Esophagus muscularis mucosa (tissue), 4 donors: ENCODE results near the gene IPO4. TPM values are rescaled to one million over a fixed set of nuclear protein-coding genes. Genes with fewer than 3 reads are reported as not detected.

Experiments
- DNase-seq: peaks from one replicate; pipeline ENCODE4 v3.0.0-alpha.2; 2017; ENCODE audit errors: extremely low spot score
- H3K27ac ChIP-seq, 4 donors: fragments of 200-600 bp; sonication (generic); replicated peaks in 1 of 4; 1 replicate in 3 of 4; 2 replicates in 1 of 4; pipeline ENCODE4 v1.5.1; 2016 to 2019; ENCODE audit warnings: mild to moderate bottlenecking in 1 of 4
- H3K27me3 ChIP-seq, 4 donors: fragments of 200-600 bp; sonication (generic); one replicate each; pipeline versions ENCODE4 v1.5.1 to v1.6.0; 2016 to 2019
- H3K36me3 ChIP-seq, 4 donors: fragments of 200-600 bp; sonication (generic); one replicate each; pipeline ENCODE4 v1.5.1; 2016 to 2019
- H3K4me1 ChIP-seq, 4 donors: fragments of 200-600 bp; sonication (generic); one replicate each; pipeline ENCODE4 v1.5.1; 2016 to 2019
- H3K4me3 ChIP-seq, 4 donors: fragments of 200-600 bp; sonication (generic); 1 replicate in 2 of 4; 2 replicates in 2 of 4; pipeline ENCODE4 v1.5.1; 2016 to 2019; ENCODE audit warnings: mild to moderate bottlenecking in 4 of 4, moderate library complexity in 1 of 4
- H3K9me3 ChIP-seq, 4 donors: fragments of 200-600 bp; sonication (generic); 1 replicate in 3 of 4; 2 replicates in 1 of 4; pipeline ENCODE4 v1.5.1; 2016 to 2019
- EP300 ChIP-seq: sonication (generic); formaldehyde crosslinking; IDR thresholded peaks from one replicate; pipeline ENCODE4 v1.6.1; 2017; ENCODE audit warnings: antibody characterized with exemption
- POLR2A ChIP-seq: fragments of 450-650 bp; IDR thresholded peaks from one replicate; pipeline ENCODE4 v1.6.1; 2017; ENCODE audit warnings: antibody characterized with exemption, moderate library complexity, mild to moderate bottlenecking, low read depth
- POLR2AphosphoS5 ChIP-seq, 2 donors: sonication (generic); formaldehyde crosslinking; IDR thresholded peaks; one replicate each; pipeline ENCODE4 v1.6.1; 2017; ENCODE audit warnings: antibody characterized with exemption in 2 of 2
- WGBS: methylation state at CpG from one replicate; pipeline ENCODE4 v1.1.5; 2018; 5-methylcytosine and 5-hydroxymethylcytosine counted together
- intact Hi-C: fragments of 100-400 bp; cut with DNase I; formaldehyde crosslinking; loops from one replicate; pipeline ENCODE4 v1.15.1; 2023
- total RNA-seq, 4 donors: library from RNA; depleted of rRNA; stranded (reverse); fragments of >200 nt; gene quantifications; one replicate each; pipeline versions ENCODE4 v1.1.0 to v1.2.1, GENCODE V29; 2016
- TF ChIP-seq, protein P1 (sequence below), 3 experiments: fragments of 200-600 bp in 2 of 3; fragments of 450-650 bp in 1 of 3; sonication (generic) in 2 of 3; IDR thresholded peaks; one replicate each; pipeline ENCODE4 v1.5.1; 2017 to 2019; ENCODE audit warnings: antibody characterized with exemption in 3 of 3, mild to moderate bottlenecking in 2 of 3, moderate library complexity in 1 of 3

Gene IPO4
- total RNA-seq, 4 donors from 2014 or later: 12.9 to 41.6 (median 25.2) TPM

GRCh38 chr14:24146978-24147760 is 41.4 kb downstream of the IPO4 start, which contains the start of gene RNF31:
Gene RNF31 (plus strand): TSS chr14:24147498. CDS start chr14:24147699, 201 bp downstream.
- TF ChIP-seq, protein P1, sequence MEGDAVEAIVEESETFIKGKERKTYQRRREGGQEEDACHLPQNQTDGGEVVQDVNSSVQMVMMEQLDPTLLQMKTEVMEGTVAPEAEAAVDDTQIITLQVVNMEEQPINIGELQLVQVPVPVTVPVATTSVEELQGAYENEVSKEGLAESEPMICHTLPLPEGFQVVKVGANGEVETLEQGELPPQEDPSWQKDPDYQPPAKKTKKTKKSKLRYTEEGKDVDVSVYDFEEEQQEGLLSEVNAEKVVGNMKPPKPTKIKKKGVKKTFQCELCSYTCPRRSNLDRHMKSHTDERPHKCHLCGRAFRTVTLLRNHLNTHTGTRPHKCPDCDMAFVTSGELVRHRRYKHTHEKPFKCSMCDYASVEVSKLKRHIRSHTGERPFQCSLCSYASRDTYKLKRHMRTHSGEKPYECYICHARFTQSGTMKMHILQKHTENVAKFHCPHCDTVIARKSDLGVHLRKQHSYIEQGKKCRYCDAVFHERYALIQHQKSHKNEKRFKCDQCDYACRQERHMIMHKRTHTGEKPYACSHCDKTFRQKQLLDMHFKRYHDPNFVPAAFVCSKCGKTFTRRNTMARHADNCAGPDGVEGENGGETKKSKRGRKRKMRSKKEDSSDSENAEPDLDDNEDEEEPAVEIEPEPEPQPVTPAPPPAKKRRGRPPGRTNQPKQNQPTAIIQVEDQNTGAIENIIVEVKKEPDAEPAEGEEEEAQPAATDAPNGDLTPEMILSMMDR (IDR thresholded peaks at IDR 0.05): no peak
- peak; percentile 74 to 82 for TF ChIP-seq POLR2AphosphoS5 (IDR thresholded peaks at IDR 0.05)
- peak within 1 kb of the TSS; percentile 88 to 94 (median 90) for H3K27ac ChIP-seq
- 0% methylated on average over 41 of the region's 57 CpGs for WGBS
- H3K4me1 ChIP-seq: peaks cover 19 to 53% (median 42%) of the 10 kb centered on the region in 4 donors
- no peaks in the 10 kb centered on the region for H3K27me3 ChIP-seq
- peak; percentile 100 for DNase-seq
- no peaks in the 10 kb centered on the region for H3K9me3 ChIP-seq
- H3K4me3 ChIP-seq: peak within 1 kb of the TSS; percentile 63 to 92 (median 78)
- intact Hi-C loops: loop anchor here (10.0 kb wide), 1 partner anchor 288 kb away; no protein-coding TSS in a partner anchor
- peaks cover 20 to 46% (median 40%) of the 10 kb centered on the region in 4 donors for H3K36me3 ChIP-seq

DNA sequence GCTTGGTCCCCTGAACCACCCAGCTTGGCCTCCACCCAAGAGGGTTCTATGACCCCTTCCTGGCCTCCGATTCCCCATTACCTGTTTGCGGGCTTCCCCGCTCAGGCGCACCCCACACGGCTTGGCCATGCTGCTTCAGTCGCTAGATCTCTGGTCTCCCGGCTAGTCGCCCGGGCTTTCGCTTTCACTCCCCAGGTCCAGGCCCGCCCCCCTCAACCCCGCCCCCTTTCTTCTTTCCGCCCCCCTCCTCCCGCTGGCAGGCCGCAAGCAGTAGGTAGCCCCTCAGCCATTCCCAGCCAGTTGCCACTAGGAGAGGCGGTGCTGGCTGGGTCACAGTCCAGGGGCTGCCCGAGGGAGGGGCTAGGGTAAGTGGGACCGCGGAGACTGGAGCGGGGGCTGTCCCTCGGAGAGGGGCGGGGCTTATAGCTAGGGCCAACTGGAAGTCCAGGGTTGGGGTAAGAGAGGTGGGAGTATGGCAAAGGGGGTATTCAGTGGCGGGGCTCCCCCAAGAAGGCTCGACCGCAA is 42.1 kb downstream of the IPO4 start, which contains the start of gene PSME2:
Gene PSME2 (minus strand): TSS at position 158 of the 525 bp plus-strand sequence. CDS start 29 bp downstream, at position 129.
- Histone ChIP-seq H3K4me1 (peaks cover 22 to 57% (median 46%) of the 10 kb centered on the region in 4 donors), H3K36me3 (peaks cover 15 to 40% (median 34%) of the 10 kb centered on the region in 4 donors), H3K9me3 (no peaks in the 10 kb centered on the region), H3K27ac (peak within 1 kb of the TSS; percentile 88 to 94 (median 90)), H3K4me3 (peak within 1 kb of the TSS; percentile 63 to 92 (median 78)), H3K27me3 (no peaks in the 10 kb centered on the region)
- WGBS: 0% methylated on average over 15 of the region's 25 CpGs
- intact Hi-C loops: loop anchor here (10.0 kb wide), 1 partner anchor 288 kb away; no protein-coding TSS in a partner anchor
- no peak for TF ChIP-seq EP300
- TF ChIP-seq POLR2AphosphoS5 (IDR thresholded peaks at IDR 0.05): peak; percentile 29 to 71
- DNase-seq: peak; percentile 98

DNA sequence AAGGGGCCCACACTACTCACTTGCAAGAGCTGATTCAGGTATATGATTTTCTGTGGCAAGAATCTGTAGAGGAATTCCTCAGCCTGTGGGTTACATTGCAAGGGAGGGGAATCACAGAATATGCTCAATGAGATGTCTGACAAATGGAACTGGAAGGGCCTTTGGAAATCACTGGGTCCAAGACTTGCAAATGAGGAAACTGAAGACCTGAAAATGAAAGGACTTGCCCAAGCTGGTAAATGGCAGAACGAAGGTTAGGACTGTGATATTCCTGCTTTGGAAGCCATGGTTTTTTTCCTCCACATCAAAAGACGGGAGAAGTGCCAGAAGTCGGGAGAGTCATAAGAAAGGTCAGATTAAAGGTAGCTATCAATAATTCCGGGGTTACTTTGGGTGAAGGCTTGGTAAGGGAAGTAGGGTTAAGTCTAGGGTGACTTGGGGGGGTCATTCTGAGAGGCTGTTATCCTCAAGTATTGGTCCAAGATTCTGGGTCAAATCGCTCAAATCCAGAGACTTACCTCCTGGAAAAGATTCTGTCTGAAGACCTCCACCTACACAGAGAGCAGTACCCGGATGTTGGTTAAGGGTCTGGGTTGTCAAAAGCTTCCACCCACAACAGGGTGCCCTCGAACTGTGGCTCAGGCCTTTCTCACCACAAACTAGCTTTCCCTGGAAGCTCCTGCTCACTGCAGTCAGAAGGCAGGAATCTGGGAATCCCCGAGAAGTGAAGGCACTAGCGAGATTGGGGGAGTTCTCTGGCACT is 42.7 kb downstream of the IPO4 start:
- Histone ChIP-seq H3K27ac (peak overlapping the region; percentile 88 to 94 (median 90)), H3K4me3 (peak overlapping the region; percentile 63 to 92 (median 78)), H3K36me3 (peaks cover 8 to 33% (median 27%) of the 10 kb centered on the region in 4 donors), H3K9me3 (no peaks in the 10 kb centered on the region), H3K4me1 (peaks cover 22 to 59% (median 47%) of the 10 kb centered on the region in 4 donors), H3K27me3 (no peaks in the 10 kb centered on the region)
- intact Hi-C loops: loop anchor here (10.0 kb wide), 1 partner anchor 289 kb away; no protein-coding TSS in a partner anchor
- no peak for DNase-seq
- 17% methylated on average over 9 of the region's 9 CpGs for WGBS
- no peak for TF ChIP-seq EP300
- TF ChIP-seq POLR2A: no peak
- TF ChIP-seq, protein P1 (IDR thresholded peaks at IDR 0.05): no peak
- TF ChIP-seq POLR2AphosphoS5 (IDR thresholded peaks at IDR 0.05): no peak

DNA sequence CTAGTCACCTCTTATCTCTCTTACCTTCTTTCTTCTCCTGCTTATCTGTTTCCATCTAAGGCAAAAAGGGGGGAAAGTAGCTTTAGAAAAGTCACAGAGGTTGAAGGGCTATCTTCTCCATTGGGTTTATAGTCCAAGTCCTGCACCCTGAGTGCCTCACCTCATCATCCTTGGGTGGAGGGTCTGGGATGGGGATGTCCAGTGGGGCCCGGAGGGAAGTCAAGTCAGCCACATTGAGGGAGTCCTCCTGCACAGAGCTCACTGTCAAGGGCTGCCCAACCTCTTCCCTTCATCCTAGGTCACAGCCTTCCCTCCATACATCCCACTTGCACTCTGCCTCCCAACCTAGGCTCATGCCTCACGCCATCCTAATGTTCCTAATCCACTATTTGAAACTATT is 43.4 kb downstream of the IPO4 start:
- peaks cover 2 to 27% (median 21%) of the 10 kb centered on the region in 4 donors for H3K36me3 ChIP-seq
- 97% methylated on average over 2 of the region's 2 CpGs for WGBS
- no peaks in the 10 kb centered on the region for H3K9me3 ChIP-seq
- intact Hi-C loops: loop anchor here (10.0 kb wide), 1 partner anchor 290 kb away; no protein-coding TSS in a partner anchor
- no peak overlapping the region for H3K4me3 ChIP-seq
- peaks cover 27 to 62% (median 53%) of the 10 kb centered on the region in 4 donors for H3K4me1 ChIP-seq
- no peak for DNase-seq
- TF ChIP-seq POLR2A (no peak), POLR2AphosphoS5 (IDR thresholded peaks at IDR 0.05) (no peak), EP300 (no peak)
- TF ChIP-seq, protein P1 (IDR thresholded peaks at IDR 0.05): no peak
- no peaks in the 10 kb centered on the region for H3K27me3 ChIP-seq
- peak overlapping the region; percentile 88 to 94 (median 90) for H3K27ac ChIP-seq
